GM12878 (cell line): ENCODE results near the gene EPS8L1. TPM values are rescaled to one million over a fixed set of nuclear protein-coding genes. Genes with fewer than 3 reads are reported as not detected.

Experiments
- BCL3 ChIP-seq: IDR thresholded peaks from 2 replicates; pipeline ENCODE4 v1.6.1; 2011; ENCODE audit warnings: borderline replicate concordance, low read depth, mild to moderate bottlenecking, moderate library complexity, low read length; ENCODE audit not compliant: insufficient read depth, poor library complexity, severe bottlenecking
- BCLAF1 ChIP-seq: fragments of 450-650 bp; IDR thresholded peaks from 2 replicates; pipeline ENCODE4 v1.6.1; 2017; ENCODE audit warnings: antibody characterized with exemption, mild to moderate bottlenecking, moderate library complexity
- BHLHE40 ChIP-seq, 2 experiments: fragments of 450-650 bp in 1 of 2; IDR thresholded peaks; 2 replicates each; pipeline ENCODE4 v1.6.1; 2011 to 2017; ENCODE audit warnings: low read depth in 2 of 2, borderline replicate concordance in 1 of 2, improper control_type of control experiment in 1 of 2, low read length in 1 of 2, mild to moderate bottlenecking in 1 of 2
- BMI1 ChIP-seq: fragments of 450-650 bp; IDR thresholded peaks from 2 replicates; pipeline ENCODE4 v1.6.1; 2016; ENCODE audit warnings: mild to moderate bottlenecking, moderate library complexity, borderline replicate concordance
- E2F4 ChIP-seq: IDR thresholded peaks from 2 replicates; pipeline ENCODE4 v1.6.1; 2012; ENCODE audit warnings: low read depth, low read length, improper control_type of control experiment
- HDAC2 ChIP-seq: fragments of 200-600 bp; sonication (generic); IDR thresholded peaks from 2 replicates; pipeline ENCODE4 v1.6.1; 2017
- SPI1 ChIP-seq: IDR thresholded peaks from 2 replicates; pipeline ENCODE4 v1.6.1; 2011; ENCODE audit warnings: low read depth, mild to moderate bottlenecking, low read length, moderate library complexity, borderline replicate concordance; ENCODE audit not compliant: insufficient read depth
- SREBF2 ChIP-seq: IDR thresholded peaks from 2 replicates; pipeline ENCODE4 v1.6.1; 2012; ENCODE audit warnings: mild to moderate bottlenecking, low read length
- polyA plus RNA-seq, 11 experiments: library from polyadenylated mRNA; depleted of rRNA in 4 of 11; unstranded in 6 of 11; stranded (reverse) in 5 of 11; fragments of >200 nt; fragmentation: Nextera tagmentation in 4 of 11; fragmentation: Illumina TruSeq in 1 of 11; extraction: Ambion mirVana in 4 of 11; extraction: Trizol in 1 of 11; gene quantifications; 1 replicate in 1 of 11; 2 replicates in 10 of 11; pipeline versions ENCODE4 v1.2.1 to v1.2.3, GENCODE V29; 2011 to 2016; ENCODE audit warnings: inconsistent platforms in 2 of 11, missing spikeins in 2 of 11, low read depth in 1 of 11
- total RNA-seq, 4 experiments: library from RNA; depleted of rRNA in 3 of 4; stranded (reverse); fragments of >200 nt in 3 of 4; fragmentation: Illumina TruSeq in 1 of 4; extraction: Trizol in 1 of 4; gene quantifications; 2 replicates each; pipeline versions ENCODE4 v1.2.1 to v1.2.3, GENCODE V29; 2013 to 2021

The EPS8L1 gene
- total and polyA plus RNA-seq, 10 of the 15 experiments (the other 5 are each of a cell fraction or from before 2014, with no cell fraction given), result 0.68 to 2.2 (median 0.96) TPM; not detected in 2

- TF ChIP-seq E2F4 (no peak), SREBF2 (no peak), BCLAF1 (no peak), BHLHE40 (IDR thresholded peaks at IDR 0.05; ENCODE audit: borderline replicate concordance in 1 of 2, low read depth in 2 of 2, low read length in 1 of 2) (no peak), SPI1 (no peak), BMI1 (no peak), HDAC2 (no peak), BCL3 (no peak)
- TF ChIP-seq, all 136 proteins: peak for 0
Measured at GRCh38 chr19:55053735-55054134, 21.9 kb upstream of the EPS8L1 start (continued).
